Activated CD8-positive, alpha-beta memory T cell treated with anti-CD3 and anti-CD28 coated beads, Interleukin-2, amount 50 U/mL, for 1 hour (primary cell): ENCODE data around the gene UXS1.
A peak's percentile ranks its signal among the peaks of the same experiment; 100 is the strongest.

ENCODE experiments used
- DNase-seq: peaks from one replicate; pipeline ENCODE4 v3.0.0-alpha.2; 2020; ENCODE audit errors: extremely low read depth

The UXS1 gene

DNA sequence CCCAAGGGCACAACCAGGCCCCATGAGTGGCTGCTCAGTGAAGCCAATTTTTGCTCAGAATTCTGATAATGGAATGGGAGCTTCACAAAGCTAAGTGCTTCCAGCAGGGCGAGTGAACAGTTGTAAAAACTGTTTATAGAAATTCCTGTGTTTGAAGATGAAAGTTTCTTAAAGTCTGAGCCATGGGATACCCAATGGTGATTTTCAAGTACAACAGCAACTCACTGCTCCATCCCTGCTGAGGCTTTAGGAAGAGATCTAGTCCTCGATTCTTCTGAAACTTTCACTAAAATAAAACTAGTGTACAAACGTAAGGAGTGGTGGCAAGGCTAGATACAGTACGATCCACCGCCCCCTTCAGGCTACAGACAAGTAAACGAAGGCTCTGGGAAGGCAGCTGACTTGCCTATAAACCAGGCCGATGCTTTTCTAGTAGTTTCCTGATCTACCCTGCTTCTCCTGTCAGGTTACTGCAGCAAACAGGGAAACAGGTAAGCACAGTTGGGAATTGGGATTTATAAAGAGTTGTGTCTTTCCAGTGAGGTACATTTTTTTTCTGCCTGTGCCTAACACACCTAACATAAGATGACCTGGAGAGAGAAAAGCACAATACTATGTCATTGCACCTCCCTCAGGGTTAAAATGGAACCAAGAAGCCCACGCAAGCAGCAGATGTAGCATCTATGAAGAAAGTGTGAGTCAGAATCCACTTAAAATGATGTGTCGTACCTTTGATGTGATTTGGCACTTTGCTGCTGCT is 108.7 kb downstream of the UXS1 start:
- no peak for DNase-seq

DNA sequence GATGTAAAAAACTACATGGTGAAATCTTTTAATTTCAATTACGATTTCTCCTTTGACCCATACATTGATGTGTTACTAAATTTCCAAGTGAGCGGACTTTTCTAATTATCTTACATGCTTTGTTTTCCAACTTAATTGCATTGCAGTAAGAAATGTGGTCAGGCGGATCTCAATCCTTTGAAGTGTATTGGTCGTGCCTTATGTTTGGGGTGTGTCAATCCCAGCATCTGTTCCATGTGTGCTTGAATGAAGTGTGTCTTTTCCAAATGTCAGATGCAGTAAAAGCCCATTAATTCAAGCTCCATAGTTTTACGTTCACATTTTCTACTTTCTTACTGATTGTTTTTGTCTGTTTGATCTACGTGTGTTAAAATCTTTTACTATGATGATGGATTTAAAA is 113.1 kb downstream of the UXS1 start:
- DNase-seq = no peak

DNA sequence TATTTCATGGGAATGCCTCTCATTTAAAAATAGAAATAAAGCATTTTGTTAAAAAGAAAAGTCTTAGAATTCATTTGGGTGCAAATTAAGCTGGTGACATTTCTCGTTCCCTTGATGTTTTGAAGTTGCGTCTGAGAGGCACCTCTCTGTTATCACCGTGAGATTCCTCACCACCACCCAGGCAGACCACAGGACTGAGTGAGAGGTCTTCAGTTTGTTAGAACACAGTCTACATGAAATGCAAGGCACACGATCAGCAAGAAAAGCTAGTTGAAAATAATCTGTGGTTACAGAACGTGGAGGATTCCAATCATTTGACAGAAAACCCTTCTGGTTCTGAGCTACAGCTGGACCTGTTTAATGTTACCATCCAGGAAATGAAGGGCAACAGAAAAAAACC is 116.0 kb downstream of the UXS1 start:
- no peak for DNase-seq

GRCh38 chr2:106076941-106077340 is 117.2 kb downstream of the UXS1 start:
- no peak for DNase-seq

DNA sequence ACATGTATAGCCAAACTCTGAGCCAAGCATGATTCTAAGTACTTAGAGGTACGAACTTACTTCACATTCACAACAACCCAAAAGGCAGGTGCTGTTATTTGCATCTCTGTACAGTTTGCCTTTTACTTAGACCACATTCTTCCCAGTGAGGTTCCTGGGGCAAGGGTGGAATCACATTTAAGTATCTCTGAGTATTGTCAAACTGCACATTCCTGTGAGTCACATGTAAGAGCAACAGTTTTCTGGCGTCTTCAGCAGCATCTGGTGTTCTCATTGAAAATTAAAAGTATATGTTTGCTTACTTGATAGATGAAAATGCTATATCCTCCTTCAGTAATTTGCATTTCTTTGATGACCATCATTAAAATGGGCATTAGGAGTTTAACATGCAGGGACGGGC is 119.1 kb downstream of the UXS1 start:
- DNase-seq = no peak

DNA sequence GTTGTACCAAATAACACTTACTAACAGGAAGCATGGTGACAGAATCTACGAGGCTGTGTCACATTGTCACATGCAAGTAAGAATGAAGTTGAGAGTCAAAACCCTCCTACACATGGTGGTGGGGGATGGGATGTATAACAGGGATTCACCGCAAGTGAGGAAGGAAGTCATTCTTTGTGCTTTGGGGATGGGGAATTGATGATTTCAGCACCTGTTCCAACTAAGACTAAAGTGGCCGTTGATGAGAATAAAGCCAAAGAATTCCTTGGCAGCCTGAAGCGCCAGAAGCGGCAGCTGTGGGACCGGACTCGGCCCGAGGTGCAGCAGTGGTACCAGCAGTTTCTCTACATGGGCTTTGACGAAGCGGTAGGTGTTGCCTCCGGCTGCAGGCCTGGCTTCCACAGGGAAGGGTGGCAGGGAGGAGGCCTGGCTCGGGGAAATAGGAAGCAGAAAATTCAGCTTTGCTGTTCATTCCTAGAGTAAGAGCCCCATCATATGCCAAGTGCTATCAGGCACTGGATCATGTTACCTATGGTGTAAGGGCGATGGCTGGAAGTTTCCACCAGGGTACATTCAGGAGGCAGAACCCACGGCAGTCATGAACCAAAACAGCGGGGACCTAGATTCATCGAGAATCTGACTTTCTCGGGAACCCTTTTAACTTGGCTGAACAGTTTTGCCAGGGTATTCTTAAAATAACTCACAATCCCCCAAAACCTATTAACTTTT is 120.3 kb downstream of the UXS1 start:
- DNase-seq = no peak

- no peak for DNase-seq
These were observed 123.9 kb downstream of the UXS1 start for GRCh38 chr2:106070181-106070580.

GRCh38 chr2:106068451-106068850 is 125.7 kb downstream of the UXS1 start:
- DNase-seq = no peak

GRCh38 chr2:106065983-106066820 is 127.9 kb downstream of the UXS1 start:
- DNase-seq = no peak

DNA sequence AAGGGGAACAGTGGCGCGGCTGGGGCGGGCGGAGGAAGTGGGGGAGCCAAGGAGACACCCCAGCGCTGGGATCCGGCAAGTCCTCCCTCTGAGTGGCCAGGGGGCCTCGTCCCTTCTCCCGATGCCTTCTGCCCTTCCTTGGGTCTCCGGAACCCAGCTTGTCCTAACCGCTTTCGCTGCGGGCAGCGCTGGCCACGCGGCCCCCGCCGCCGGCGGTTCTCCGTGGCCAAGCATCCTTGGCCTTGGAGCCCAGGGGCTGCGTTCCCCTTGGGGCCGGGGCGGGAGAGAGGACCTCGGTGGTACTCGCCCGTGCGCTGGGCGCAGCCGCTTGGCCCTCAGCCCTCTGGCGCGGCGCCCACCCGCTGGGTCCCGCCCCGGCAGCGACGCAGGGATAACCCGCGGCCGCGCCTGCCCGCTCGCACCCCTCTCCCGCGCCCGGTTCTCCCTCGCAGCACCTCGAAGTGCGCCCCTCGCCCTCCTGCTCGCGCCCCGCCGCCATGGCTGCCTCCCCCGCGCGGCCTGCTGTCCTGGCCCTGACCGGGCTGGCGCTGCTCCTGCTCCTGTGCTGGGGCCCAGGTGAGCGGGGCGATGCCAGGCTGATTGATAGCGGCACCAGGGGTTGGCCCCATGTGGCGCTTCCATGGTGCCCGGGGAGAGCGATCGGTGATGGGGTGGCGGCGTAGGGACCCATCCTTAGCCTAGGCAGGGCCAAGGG is 128.7 kb downstream of the UXS1 start:
- DNase-seq = no peak

GRCh38 chr2:106063181-106063580 is 130.9 kb downstream of the UXS1 start:
- no peak for DNase-seq

GRCh38 chr2:106062627-106063026 is 131.5 kb downstream of the UXS1 start:
- DNase-seq = no peak

DNA sequence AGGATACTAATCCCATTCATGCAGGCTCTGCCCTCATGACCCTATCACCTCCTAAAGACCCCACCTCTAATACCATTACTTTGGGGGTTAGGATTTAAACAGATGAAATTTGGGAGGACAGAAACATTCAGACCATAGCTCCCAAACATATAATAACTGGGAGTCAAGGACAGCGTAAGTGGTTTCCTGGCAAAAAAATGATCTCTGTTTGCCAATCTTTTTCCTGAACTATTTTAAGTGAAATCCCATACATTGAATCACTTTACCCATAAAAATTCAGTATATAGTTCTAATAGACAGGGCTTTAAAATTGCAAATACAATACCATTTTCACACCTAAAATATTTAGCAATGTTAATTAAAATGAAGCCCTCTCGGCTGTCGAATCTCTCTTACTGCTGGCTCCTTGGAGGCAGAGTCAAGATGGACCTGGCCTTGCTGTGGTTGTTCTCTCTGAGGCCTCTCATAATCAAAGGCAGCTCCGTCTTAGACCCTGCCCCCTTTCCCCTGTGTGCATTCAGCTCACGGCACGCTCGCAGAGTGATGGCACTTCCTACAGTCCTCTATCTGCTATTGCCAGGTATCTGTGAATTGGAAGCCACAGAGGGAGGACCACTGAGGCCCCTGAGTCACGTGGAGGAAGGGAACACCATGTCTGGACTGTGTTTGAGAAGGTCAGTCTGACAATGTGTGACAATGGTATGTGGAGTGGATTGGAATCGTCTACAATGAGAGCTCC is 132.3 kb downstream of the UXS1 start:
- DNase-seq = no peak

DNA sequence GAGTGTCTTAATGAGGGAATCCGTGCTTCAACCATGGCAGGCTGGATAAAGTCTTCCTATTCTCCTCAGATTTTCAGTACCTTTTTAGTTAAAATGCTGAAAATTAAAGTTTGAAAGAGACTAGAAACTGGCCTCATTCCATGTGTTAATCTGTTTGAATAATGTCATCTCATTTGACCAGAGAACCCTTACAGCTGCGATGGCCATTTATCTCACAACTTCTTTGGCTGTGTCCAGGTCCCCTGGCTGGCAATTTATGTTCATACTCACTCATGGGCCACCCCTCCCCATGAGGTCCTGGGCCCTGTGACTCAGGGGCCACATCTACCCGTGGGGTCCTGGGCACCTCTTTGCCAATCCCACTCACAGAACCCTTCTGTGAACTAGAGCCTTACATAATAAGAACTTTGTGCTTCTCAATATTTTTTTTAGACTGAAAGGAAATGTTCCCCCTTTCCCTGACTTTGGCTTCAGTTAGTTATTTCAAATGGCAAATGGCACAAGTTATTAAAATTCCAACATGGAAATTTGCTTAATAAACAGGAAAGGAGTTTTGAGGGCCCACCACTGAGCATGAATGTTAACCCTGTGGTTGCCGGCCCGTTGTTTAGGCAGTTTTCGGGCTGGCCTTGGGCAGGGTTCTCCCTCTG is 134.6 kb downstream of the UXS1 start:
- no peak for DNase-seq

- DNase-seq = no peak
These were observed 135.5 kb downstream of the UXS1 start for GRCh38 chr2:106058469-106059137.

- DNase-seq = no peak
These were observed 136.9 kb downstream of the UXS1 start for GRCh38 chr2:106057206-106057605.

DNA sequence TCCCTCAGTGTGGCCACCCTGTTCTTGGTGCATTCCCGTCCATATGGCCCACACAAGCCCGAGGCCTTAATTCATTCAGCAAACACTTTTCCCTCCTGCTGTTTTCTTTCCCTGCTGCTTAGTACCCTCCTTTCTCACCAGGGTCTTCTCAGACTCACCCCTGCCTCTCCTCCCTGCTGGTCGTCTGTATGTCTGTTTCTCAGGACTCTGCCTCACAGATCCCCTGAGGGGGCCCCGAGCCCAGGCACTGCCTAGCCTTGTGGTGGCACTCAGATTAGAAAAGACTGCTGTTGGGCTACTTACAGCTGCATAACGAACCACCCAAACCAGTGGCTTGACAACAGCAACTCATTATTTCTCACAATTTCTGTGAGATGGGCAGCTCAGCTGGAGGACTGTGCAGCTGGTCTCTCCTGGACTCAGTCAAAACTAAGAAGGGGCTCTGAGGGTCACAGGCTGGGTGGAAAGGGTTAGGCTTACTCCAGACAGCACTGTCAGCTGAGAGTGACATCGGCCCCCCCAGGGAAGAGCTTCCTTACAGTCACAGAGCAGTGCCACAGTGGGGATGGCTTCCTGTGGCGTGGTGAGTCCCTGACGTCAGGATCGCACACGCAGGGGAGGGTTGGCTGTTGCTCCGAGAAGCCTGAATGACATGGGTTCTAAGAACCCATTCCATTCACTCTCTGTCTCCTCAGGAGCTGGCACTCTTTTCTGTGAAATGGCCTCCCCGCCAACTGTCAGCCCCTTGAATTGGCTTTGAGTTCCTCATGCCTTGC is 139.0 kb downstream of the UXS1 start:
- peak; percentile 31 for DNase-seq

GRCh38 chr2:106054321-106054720 is 139.8 kb downstream of the UXS1 start:
- no peak for DNase-seq

DNA sequence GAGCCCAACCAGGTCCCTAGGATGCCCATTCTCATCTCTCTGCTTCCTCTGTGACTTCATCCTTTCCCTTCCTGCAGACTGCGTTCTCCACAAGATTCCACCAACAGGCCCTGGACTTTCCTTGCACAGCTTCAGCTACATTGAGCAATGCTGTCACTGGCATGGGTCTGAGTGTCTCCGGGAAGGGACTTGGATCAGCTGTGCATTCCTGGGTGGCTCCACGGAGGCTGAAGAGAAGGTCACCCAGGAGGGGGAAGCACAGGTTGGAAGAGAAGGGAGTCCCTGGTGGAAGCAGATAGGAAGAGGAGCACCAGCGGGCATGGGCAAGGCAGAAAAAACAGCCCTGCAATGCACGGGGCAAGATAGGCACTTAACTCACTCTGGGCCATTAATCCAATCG is 140.5 kb downstream of the UXS1 start:
- DNase-seq = no peak
